ENCODE data around the gene STUM. TPM values are rescaled to one million over a fixed set of nuclear protein-coding genes. Genes with fewer than 3 reads are reported as not detected.

Gene STUM
- total RNA-seq, 1 donor from 2014 or later: not detected

- peaks cover 3% of the 10 kb centered on the region for H3K27me3 Mint-ChIP-seq (ENCODE audit: insufficient read depth, low read depth)
- no peaks in the 10 kb centered on the region for H3K27me3 ChIP-seq
- H3K4me3 ChIP-seq: no peak overlapping the region
- no peaks in the 10 kb centered on the region for H3K9me3 Mint-ChIP-seq
- no peaks in the 10 kb centered on the region for H3K36me3 ChIP-seq
- H3K9ac ChIP-seq: no peak overlapping the region
- H3K27ac Mint-ChIP-seq: peak overlapping the region; percentile 69
- no peaks in the 10 kb centered on the region for H3K9me3 ChIP-seq (ENCODE audit: low read depth)
- DNase-seq (ENCODE audit: low spot score): no peak
- H3K4me2 ChIP-seq: no peak overlapping the region
- no peak overlapping the region for H3K27ac ChIP-seq
- TF ChIP-seq CTCF (IDR thresholded peaks at IDR 0.05): no peak
- no peak for TF ChIP-seq EZH2 (IDR thresholded peaks at IDR 0.05)
- TF ChIP-seq EZH2phosphoT487 (IDR thresholded peaks at IDR 0.05): no peak
- peaks cover 20% of the 10 kb centered on the region for H3K4me1 Mint-ChIP-seq
- no peak overlapping the region for H2AFZ ChIP-seq (replicated peaks)
- no peaks in the 10 kb centered on the region for H3F3A ChIP-seq (ENCODE audit: low read depth)
- no peak overlapping the region for H3K4me3 Mint-ChIP-seq
- H4K20me1 ChIP-seq (ENCODE audit: low read depth): no peaks in the 10 kb centered on the region
- H3K79me2 ChIP-seq (ENCODE audit: low read depth): no peaks in the 10 kb centered on the region
- H3K4me1 ChIP-seq: no peaks in the 10 kb centered on the region
- H3K36me3 Mint-ChIP-seq: peaks cover 5% of the 10 kb centered on the region
These were observed 85.1 kb downstream of the STUM start for GRCh38 chr1:226633541-226634165.

DNA sequence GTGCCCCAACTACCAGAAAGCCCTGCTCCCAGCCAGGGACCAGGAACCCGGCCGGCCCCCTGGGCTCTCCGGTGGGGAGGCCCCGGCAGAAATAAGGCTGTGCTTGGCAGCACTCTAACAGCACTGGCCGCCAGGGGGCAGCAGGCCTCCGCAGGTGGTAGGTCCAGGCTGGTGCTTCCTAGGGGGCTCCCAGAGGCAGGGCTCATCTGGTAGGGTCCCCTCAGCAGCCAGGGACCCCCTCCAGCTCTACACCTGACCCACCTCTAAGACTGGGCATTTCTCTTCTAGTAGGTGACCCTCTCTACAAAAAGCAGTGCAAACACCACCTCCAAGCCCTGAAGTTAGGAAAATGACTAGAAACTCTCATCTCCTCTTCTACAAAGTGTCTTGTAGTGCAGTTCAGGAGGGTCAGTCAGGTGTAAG lies 85.6 kb downstream of the STUM start:
- Histone ChIP-seq H3K27ac (no peak overlapping the region), H3K9ac (no peak overlapping the region), H4K20me1 (ENCODE audit: low read depth) (no peaks in the 10 kb centered on the region), H3K9me3 (ENCODE audit: low read depth) (no peaks in the 10 kb centered on the region), H3K4me3 (no peak overlapping the region), H3K36me3 (no peaks in the 10 kb centered on the region), H3K27me3 (no peaks in the 10 kb centered on the region), H2AFZ (replicated peaks) (no peak overlapping the region), H3K79me2 (ENCODE audit: low read depth) (no peaks in the 10 kb centered on the region), H3K4me1 (no peaks in the 10 kb centered on the region), H3K4me2 (no peak overlapping the region), H3F3A (ENCODE audit: low read depth) (no peaks in the 10 kb centered on the region)
- no peak overlapping the region for H3K27ac Mint-ChIP-seq
- H3K4me1 Mint-ChIP-seq: peaks cover 16% of the 10 kb centered on the region
- H3K36me3 Mint-ChIP-seq: peaks cover 5% of the 10 kb centered on the region
- H3K9me3 Mint-ChIP-seq: no peaks in the 10 kb centered on the region
- no peak overlapping the region for H3K4me3 Mint-ChIP-seq
- peaks cover 3% of the 10 kb centered on the region for H3K27me3 Mint-ChIP-seq (ENCODE audit: insufficient read depth, low read depth)
- DNase-seq (ENCODE audit: low spot score): peak; percentile 87
- TF ChIP-seq EZH2 (IDR thresholded peaks at IDR 0.05) (no peak), CTCF (IDR thresholded peaks at IDR 0.05) (peak; percentile 99)

GRCh38 chr1:226634611-226635246 lies 86.2 kb downstream of the STUM start:
- no peaks in the 10 kb centered on the region for H3F3A ChIP-seq (ENCODE audit: low read depth)
- no peaks in the 10 kb centered on the region for H3K79me2 ChIP-seq (ENCODE audit: low read depth)
- H3K27me3 ChIP-seq: no peaks in the 10 kb centered on the region
- no peak overlapping the region for H3K27ac ChIP-seq
- Mint-ChIP-seq H3K27me3 (ENCODE audit: insufficient read depth, low read depth) (peaks cover 3% of the 10 kb centered on the region), H3K9me3 (no peaks in the 10 kb centered on the region), H3K4me3 (no peak overlapping the region), H3K36me3 (peaks cover 5% of the 10 kb centered on the region), H3K27ac (no peak overlapping the region), H3K4me1 (peaks cover 16% of the 10 kb centered on the region)
- no peak overlapping the region for H2AFZ ChIP-seq (replicated peaks)
- no peak overlapping the region for H3K4me2 ChIP-seq
- TF ChIP-seq EZH2phosphoT487 (IDR thresholded peaks at IDR 0.05): no peak
- TF ChIP-seq CTCF (IDR thresholded peaks at IDR 0.05): no peak
- no peak for TF ChIP-seq EZH2 (IDR thresholded peaks at IDR 0.05)
- H3K9ac ChIP-seq: no peak overlapping the region
- no peaks in the 10 kb centered on the region for H4K20me1 ChIP-seq (ENCODE audit: low read depth)
- no peaks in the 10 kb centered on the region for H3K9me3 ChIP-seq (ENCODE audit: low read depth)
- no peak overlapping the region for H3K4me3 ChIP-seq
- DNase-seq (ENCODE audit: low spot score): no peak
- H3K36me3 ChIP-seq: no peaks in the 10 kb centered on the region
- H3K4me1 ChIP-seq: no peaks in the 10 kb centered on the region

Measured in neural progenitor cell (in vitro differentiated cells).